ENCODE measurements around the gene EPHB2.

Gene EPHB2

DNA sequence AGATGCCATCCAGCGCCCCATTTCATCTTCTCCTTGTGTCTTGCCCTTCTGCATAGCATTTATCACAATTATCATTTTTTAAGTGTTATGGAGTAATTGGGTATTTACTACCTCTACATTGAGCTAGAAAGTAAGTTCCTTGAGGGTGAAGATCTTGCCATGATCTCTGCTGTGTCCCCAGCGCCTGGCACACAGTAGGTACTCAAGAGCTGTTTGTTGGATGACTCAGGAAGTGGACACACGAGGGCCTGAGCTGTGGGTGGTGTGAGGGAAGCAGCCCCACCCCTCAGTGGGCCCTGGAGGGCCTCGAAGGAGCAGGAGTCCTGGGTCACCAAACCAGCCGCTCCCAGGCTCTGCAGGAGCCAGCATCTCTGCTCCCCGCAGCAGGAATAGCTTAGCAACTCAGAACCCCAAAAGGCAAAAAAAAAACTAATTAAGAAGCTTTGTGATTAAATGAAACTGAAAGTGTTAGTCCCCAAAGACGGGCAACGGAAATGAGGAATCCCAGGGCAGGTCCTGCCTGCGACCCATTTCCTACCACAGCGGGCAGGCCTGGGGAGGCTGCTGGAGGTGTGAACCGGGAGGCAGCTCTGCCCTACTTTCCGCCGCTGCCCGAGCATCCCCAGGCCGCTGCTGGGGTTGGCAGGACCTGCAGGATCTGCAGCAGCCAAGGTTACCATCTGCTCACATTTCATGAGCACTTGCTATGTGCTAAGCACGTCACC is 174.3 kb downstream of the EPHB2 start:
- DNase-seq (ENCODE audit: low read depth in 2 of 2), result no peak

GRCh38 chr1:22886211-22886610 is 175.6 kb downstream of the EPHB2 start:
- no peak for DNase-seq (ENCODE audit: low read depth in 2 of 2)

DNA sequence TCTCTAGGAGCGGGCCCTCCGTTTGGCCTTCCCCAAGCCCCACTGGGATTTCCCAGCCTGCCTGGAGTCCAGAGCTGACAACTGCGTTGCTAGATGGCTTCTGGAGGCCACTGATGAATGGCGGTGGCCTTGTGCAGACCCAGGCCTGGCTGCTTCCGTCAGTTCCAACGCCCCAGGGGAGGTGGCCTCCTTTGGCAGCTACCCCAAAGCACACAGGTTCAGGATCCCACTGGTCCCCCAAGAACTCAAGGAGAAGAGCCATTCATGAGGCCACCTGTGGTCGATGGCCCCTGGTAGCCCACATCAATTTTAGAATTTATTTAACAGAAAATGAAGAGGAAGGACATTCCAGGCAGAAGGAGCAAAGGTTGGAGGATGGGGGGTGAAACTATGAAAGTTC is 176.9 kb downstream of the EPHB2 start:
- no peak for DNase-seq (ENCODE audit: low read depth in 2 of 2)

DNA sequence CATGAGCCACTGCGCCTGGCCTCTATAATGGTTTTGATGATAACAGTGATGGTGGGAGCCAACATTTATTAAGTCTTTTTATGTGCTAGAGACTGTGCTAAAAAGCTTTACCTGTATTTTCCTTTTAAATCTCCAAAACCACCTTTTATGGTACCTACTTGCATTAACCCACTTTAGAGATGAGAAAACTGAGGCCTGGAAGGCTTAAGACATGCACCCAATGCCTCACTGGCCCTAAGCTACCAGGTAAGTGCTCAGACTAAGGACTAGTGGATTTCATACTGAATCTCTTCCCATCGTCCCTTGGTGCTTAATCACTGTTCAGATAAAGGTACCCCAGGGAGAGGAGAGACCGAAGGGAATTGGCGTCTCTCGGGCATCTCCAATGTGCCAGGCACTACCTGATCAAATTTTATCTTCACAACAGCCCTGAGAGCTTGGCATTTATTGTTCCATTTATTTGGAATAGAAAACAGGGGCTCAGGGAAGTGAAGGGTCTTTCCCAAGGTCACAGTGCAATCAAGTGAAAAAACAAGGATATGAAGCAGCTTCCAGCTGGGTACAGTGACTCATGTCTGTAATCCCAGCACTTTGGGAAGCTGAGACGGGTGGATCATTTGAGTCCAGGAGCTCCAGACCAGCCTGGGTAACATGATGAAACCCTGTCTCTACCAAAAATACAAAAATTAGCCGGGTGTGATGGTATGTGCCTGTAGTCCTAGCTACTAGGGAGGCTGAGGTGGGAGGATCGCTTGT is 177.9 kb downstream of the EPHB2 start:
- DNase-seq (ENCODE audit: low read depth in 2 of 2), result no peak

DNA sequence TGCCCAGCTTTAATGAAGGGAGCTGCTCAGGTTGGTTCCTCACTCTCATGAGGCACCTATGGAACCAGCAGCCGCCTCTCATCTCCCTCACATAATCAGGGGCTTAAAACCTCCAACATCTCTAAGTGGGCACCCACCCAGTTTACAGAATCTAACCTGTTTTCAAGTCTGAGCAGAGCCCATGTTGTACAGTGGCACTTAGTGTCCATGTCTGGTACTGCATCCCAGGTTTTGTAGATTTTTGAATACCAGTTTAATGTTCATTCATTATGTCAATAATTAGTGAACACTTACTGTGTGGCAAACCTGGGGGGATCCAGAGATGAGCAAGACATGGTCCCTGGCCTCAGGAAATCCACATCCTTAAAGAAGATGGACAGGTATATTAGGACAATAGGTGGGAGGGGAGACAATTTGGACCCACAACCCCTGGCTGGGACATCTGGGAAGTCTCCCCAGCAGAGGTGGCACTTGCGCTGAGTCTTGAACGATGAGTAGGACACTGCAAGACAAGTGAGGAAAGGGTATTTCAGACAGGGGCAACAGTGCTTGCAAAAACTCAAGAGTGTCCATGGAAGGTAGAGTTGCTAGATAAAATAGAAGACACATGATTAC is 178.7 kb downstream of the EPHB2 start:
- DNase-seq (ENCODE audit: low read depth in 2 of 2), result no peak

- no peak for DNase-seq (ENCODE audit: low read depth in 2 of 2)
Observed at GRCh38 chr1:22892789-22893188, 182.2 kb downstream of the EPHB2 start.

- no peak for DNase-seq (ENCODE audit: low read depth in 2 of 2)
Observed at GRCh38 chr1:22893292-22893691, 182.7 kb downstream of the EPHB2 start.

DNA sequence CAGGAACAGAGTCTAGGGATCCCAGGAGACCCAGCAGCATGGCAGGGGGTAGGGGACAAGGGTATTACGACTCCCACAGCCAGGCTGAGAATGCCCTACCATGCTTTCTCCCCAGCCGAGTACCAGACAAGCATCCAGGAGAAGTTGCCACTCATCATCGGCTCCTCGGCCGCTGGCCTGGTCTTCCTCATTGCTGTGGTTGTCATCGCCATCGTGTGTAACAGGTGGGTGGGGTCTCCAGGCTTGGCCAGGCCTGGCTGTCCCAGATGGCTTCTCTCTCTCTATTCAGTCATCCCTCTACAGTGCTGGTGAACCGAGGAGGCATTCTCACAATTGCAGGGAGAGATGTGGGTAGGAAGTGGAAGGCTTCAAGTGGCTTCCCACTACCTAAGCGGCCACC is 184.7 kb downstream of the EPHB2 start:
- DNase-seq (ENCODE audit: low read depth in 2 of 2), result no peak

DNA sequence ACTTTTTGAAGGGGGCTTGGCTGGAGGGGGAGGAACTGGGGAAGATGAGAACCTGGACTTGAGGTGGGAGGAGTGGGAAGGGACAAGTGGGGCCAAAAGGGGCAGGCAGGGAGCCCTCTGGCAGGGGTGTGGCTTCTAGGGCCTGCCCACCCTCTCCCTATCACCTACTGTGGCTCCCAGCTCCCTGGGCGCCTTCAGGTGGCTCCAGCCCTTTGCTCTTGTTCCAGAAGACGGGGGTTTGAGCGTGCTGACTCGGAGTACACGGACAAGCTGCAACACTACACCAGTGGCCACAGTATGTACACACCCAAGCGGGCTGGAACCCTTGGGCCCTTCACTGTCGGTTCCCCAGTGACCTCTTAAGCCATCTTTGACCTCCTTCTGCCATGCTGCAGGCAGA is 185.5 kb downstream of the EPHB2 start:
- no peak for DNase-seq (ENCODE audit: low read depth in 2 of 2)

DNA sequence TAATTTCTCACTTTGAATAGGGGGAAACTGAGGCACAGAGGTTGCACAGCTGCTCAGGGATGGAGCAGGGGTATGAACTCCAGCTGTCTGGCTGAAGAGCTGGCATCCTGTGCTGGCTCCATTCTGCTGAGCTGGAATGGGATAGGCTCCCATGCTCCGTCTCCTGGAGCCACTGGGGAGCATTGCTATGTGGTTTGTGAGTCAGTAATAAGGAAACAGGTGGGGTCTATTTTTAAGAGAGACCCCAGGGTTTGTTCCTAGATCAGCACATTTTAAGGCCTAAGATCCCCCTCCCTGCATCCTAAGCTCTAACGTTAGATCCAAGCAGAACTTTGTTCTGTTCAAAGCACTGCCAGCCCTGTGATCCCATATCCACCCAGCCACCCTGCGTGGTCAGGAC is 189.8 kb downstream of the EPHB2 start:
- DNase-seq (ENCODE audit: low read depth in 2 of 2), result no peak

DNA sequence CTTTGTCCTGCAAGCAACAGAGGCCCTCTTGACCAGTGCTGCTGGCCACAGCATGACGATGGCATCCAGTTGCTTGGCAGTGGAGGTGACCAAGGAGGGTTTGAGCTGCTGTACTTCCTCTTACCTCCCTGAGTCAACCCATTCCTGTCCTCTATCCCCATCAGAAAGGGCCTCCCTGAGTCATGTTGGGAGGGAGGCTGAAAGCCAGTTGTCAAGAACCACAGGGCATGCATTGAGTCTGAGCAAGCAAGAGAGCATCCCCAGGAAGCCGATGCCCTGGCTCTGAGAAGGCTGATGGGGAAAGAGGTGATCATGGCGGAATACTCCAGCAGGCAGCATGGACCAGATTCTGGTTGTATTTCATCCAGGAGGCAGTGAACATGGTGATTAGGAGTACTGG is 192.5 kb downstream of the EPHB2 start:
- DNase-seq (ENCODE audit: low read depth in 2 of 2), result no peak

DNA sequence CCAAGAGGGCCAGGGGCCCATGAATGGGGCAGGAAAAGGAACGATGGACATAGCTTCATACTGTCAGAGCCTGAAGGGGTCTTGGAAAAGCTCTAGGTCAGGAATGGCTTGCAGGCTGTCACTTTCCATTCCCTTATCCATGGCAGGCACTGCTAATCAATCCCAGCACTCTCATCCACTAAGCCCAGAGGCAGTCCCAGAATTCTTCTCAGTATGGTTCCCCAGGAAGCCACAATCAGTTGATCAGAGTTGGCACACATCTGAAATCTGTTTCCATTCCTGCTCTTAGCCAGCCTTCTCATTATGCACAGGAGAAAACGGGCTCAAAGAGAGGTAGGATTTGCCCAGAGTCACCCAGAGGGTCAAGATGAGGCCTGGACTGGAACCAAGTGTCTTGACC is 196.3 kb downstream of the EPHB2 start:
- no peak for DNase-seq (ENCODE audit: low read depth in 2 of 2)

GRCh38 chr1:22907528-22907927 is 196.9 kb downstream of the EPHB2 start:
- DNase-seq (ENCODE audit: low read depth in 2 of 2), result no peak

DNA sequence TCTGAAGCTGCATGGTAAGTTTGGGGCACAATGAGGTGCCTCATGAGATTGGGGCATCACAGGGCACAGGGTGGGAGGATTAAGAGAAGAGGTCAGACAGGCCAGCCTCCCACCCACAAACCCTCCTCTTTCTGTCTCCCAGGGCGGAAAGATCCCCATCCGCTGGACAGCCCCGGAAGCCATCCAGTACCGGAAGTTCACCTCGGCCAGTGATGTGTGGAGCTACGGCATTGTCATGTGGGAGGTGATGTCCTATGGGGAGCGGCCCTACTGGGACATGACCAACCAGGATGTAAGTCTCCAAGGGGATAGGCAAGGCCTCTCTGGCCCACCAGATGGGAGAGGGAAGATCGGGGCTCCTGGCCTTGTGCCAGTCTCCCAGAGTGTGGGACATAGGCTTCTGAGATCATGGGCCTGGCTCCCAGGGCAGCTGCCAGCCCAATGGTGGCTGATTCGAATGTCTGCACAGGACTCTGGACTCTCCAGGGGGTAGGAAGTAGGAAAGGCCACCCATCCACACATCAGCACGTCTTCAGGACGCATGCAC is 198.3 kb downstream of the EPHB2 start:
- DNase-seq (ENCODE audit: low read depth in 2 of 2), result no peak

GRCh38 chr1:22910286-22910685 is 199.6 kb downstream of the EPHB2 start:
- no peak for DNase-seq (ENCODE audit: low read depth in 2 of 2)

DNA sequence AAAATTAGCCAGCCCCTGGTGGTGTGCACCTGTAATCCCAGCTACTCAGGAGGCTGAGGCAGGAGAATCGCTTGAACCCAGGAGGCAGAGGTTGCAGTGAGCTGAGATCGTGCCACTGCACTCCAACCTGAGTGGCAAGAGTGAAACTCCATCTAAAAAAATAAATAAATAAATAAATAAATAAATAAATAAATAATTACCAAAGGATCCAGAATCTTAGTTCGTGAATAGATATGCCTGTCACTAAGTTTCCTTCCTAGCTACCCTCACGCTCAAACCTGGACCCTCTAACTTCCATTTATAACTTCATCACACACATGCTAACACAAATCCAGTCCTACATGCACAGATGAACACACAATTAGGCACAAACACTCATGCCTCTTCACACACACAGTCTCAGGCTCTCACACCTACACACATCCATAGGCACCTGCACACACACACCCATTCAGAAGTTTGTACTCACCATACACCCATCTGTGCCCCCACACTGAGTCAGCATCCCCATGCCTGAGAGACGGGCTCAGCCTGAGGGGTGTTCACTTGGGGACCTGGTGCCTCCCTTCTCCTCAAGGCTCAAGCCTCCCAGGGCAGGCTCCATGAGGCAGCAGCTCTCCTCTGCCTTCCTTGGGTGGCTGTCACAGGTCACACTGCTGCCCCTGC is 200.5 kb downstream of the EPHB2 start:
- no peak for DNase-seq (ENCODE audit: low read depth in 2 of 2)

DNA sequence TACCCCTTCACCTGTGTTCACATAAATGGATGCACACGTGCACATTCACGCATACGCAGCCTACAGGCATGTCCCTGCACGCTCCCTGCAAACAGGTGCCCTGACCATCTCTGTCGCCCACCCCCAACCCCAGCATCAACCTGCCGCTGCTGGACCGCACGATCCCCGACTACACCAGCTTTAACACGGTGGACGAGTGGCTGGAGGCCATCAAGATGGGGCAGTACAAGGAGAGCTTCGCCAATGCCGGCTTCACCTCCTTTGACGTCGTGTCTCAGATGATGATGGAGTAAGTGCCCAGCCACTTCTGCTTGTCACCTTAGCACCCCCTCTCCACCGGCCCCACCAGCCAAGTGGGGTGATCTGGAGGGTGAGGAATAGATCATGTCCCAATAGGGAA is 201.7 kb downstream of the EPHB2 start:
- DNase-seq (ENCODE audit: low read depth in 2 of 2), result no peak

DNA sequence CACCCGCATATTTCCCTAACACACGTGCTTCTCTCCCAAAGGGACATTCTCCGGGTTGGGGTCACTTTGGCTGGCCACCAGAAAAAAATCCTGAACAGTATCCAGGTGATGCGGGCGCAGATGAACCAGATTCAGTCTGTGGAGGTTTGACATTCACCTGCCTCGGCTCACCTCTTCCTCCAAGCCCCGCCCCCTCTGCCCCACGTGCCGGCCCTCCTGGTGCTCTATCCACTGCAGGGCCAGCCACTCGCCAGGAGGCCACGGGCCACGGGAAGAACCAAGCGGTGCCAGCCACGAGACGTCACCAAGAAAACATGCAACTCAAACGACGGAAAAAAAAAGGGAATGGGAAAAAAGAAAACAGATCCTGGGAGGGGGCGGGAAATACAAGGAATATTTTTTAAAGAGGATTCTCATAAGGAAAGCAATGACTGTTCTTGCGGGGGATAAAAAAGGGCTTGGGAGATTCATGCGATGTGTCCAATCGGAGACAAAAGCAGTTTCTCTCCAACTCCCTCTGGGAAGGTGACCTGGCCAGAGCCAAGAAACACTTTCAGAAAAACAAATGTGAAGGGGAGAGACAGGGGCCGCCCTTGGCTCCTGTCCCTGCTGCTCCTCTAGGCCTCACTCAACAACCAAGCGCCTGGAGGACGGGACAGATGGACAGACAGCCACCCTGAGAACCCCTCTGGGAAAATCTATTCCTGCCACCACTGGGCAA is 202.9 kb downstream of the EPHB2 start:
- no peak for DNase-seq (ENCODE audit: low read depth in 2 of 2)

- no peak for DNase-seq (ENCODE audit: low read depth in 2 of 2)
Observed at GRCh38 chr1:22914156-22914555, 203.5 kb downstream of the EPHB2 start.

DNA sequence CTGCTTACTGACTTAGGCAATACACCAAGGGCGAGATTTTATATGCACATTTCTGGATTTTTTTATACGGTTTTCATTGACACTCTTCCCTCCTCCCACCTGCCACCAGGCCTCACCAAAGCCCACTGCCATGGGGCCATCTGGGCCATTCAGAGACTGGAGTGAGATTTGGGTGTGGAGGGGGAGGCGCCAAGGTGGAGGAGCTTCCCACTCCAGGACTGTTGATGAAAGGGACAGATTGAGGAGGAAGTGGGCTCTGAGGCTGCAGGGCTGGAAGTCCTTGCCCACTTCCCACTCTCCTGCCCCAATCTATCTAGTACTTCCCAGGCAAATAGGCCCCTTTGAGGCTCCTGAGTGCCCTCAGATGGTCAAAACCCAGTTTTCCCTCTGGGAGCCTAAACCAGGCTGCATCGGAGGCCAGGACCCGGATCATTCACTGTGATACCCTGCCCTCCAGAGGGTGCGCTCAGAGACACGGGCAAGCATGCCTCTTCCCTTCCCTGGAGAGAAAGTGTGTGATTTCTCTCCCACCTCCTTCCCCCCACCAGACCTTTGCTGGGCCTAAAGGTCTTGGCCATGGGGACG is 204.1 kb downstream of the EPHB2 start:
- no peak for DNase-seq (ENCODE audit: low read depth in 2 of 2)

GRCh38 chr1:22915231-22915630 is 204.6 kb downstream of the EPHB2 start:
- DNase-seq (ENCODE audit: low read depth in 2 of 2), result no peak
